Retinal pigment epithelial cell (primary cell): Measurements from ENCODE around the gene MEST.

Experiments used
- DNase-seq: peaks from one replicate; pipeline ENCODE4 v3.0.0-alpha.2; 2010; ENCODE audit warnings: low read depth
- H3K4me3 ChIP-seq: 2 replicates; pipeline ENCODE4 v1.5.1; 2011; ENCODE audit warnings: mild to moderate bottlenecking, low read length, control low read depth, moderate library complexity
- CTCF ChIP-seq: conservative IDR thresholded peaks from 2 replicates; pipeline ENCODE4 v1.5.1; 2011; ENCODE audit warnings: low read depth, low read length, control low read depth, inconsistent platforms

MEST gene

DNA sequence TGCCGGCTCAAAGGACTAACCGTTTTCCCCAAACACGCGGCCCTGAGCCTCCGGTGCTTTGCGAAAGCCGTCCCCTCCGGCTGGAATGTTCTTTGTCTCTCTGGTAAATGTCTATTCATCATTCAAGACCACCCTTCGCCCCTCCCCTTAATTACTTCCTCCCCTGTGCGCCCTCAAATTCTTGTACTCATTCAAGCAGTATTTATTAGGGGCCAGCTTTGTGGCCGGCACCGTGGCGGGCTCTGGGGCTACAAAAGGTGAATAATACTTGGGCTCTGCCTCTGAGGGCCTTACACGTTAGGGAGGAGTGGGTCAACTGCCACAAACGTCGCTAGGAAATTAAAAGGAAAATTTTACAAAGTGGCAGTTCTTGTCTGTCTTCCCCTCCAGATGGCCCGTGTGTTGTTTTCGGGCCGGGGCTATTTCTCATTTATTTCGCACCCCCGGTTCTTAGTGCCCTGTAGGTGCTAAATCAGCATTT lies 1.5 kb upstream of the MEST start:
- DNase-seq: no peak
- no peak for TF ChIP-seq CTCF

DNA sequence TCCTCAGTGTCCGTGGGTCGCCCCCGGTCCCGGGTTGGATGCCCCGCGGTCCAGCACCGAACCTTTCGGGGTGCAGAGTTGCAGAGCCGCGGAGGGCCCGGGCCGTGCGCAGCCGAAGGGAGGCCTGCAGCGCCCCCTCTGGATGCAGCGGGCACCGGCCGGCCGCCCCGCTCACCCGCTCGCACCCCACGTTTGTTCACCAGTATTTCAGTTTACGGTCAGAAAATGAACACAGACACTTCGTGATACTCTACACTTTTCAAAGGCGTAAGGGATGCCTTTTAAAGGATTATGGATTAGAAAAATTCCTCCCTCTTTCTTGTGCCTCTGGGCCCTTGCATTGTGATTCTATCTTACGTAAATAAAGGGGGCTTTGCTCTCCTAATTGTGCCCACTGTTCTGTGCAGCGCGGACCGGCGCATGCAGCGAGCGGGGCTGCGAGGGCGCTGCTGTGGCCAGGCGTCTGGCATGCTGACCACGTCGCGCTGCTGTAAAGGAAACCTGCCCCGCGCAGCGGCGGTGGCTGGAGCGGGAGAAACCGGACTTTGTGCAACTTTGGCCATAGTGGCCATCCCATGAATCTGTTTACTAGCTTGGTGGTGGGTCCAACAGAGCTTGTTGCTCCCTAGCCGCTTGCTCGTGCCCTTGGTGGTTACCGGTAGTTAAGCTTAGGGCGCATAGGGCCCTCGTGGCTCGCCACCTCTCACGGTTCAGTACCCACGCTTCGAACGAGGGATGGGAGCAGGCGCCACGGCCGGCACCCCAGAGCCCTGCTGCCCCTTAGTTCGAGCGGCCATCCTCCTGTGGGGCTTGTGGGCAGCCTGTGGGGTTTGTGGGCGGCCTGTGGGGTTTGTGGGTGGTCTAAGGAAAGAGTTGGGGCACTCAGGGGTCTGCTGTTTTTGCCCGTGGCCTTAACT lies 739 bp upstream of the MEST start:
- no peak for DNase-seq
- TF ChIP-seq CTCF: peak; percentile 57
- peak overlapping the region; percentile 87 for H3K4me3 ChIP-seq

More for the DNA sequence above, 1.5 kb upstream of the MEST start:
- peak overlapping the region; percentile 15 for H3K4me3 ChIP-seq

- TF ChIP-seq CTCF: no peak
- peak overlapping the region; percentile 87 for H3K4me3 ChIP-seq
- no peak for DNase-seq
Measured at GRCh38 chr7:130492523-130493274, 814 bp downstream of the MEST start.

GRCh38 chr7:130493275-130493873 lies 1.5 kb downstream of the MEST start:
- no peak for DNase-seq
- peak overlapping the region; percentile 87 for H3K4me3 ChIP-seq
- no peak for TF ChIP-seq CTCF

- H3K4me3 ChIP-seq: peak overlapping the region; percentile 87
- no peak for DNase-seq
- TF ChIP-seq CTCF: no peak
Measured at GRCh38 chr7:130494431-130494858, 2.6 kb downstream of the MEST start.

DNA sequence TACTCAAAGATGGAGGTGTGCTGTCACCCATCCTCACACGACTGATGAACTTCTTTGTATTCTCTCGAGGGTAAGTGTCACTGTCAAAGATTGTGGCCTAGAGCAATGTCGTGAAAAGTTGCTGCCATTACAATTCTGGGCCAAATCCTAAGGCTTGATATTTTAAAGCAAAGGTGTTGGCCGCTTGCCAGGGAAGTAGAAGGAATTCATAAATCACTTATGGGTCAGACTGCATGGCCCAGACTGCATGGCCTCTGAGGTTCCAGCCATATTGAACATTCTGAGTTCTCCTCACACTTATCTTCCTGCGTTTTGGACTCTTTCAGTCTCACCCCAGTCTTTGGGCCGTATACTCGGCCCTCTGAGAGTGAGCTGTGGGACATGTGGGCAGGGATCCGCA lies 8.6 kb downstream of the MEST start:
- no peak for DNase-seq
- H3K4me3 ChIP-seq: no peak overlapping the region
- TF ChIP-seq CTCF: no peak
